Endothelial cell of umbilical vein (primary cell): ENCODE data around the gene NEDD1. TPM values are rescaled to one million over a fixed set of nuclear protein-coding genes. Genes with fewer than 3 reads are reported as not detected.

ENCODE experiments used
- BruUV-seq: library from RNA; stranded (reverse); fragments of 400-500 nt; replicated peaks from 2 replicates; lab custom pipeline; 2021; lab: Mats Ljungman, UMichigan
- CTCF ChIA-PET: fragments of 300-600, 350-600 bp; sonication (Branson Sonifier 250); formaldehyde crosslinking; loops from one replicate; lab custom pipeline; 2021; ENCODE audit warnings: antibody characterized with exemption, inconsistent platforms; lab: Charles Lee
- POLR2A ChIA-PET: fragments of 300-600, 350-600 bp; sonication (Branson Sonifier 250); formaldehyde crosslinking; loops from one replicate; lab custom pipeline; 2021; ENCODE audit warnings: antibody characterized with exemption, inconsistent platforms; lab: Charles Lee
- DNase-seq: peaks from one replicate; pipeline ENCODE4 v3.0.0-alpha.2; 2011; ENCODE audit warnings: low read depth, low spot score
- FAIRE-seq: peaks from 2 replicates; lab custom pipeline; 2011; peaks lifted over from hg19 to GRCh38; lab: Jason Lieb, UNC
- H2AFZ ChIP-seq: 2 replicates; pipeline ENCODE4 v1.6.0; 2012; ENCODE audit warnings: low read depth, low read length, control low read depth, inconsistent platforms
- H3K27ac ChIP-seq: 2 replicates; pipeline ENCODE4 v1.5.1; 2011; ENCODE audit warnings: low read depth, mild to moderate bottlenecking, control low read depth, low read length, moderate library complexity; ENCODE audit not compliant: insufficient read depth
- H3K27me3 ChIP-seq, 2 experiments: 2 replicates each; pipeline versions ENCODE4 v1.6.0 to v1.6.1; 2011; ENCODE audit warnings: low read length in 2 of 2, mixed read lengths in 1 of 2; ENCODE audit not compliant: control insufficient read depth in 2 of 2, insufficient read depth in 2 of 2
- H3K36me3 ChIP-seq, 2 experiments: 2 replicates in 1 of 2; 3 replicates in 1 of 2; pipeline ENCODE4 v1.5.1; 2011; ENCODE audit warnings: low read length in 2 of 2, mild to moderate bottlenecking in 1 of 2, moderate library complexity in 1 of 2; ENCODE audit not compliant: control insufficient read depth in 2 of 2, insufficient read depth in 2 of 2; ENCODE audit errors: extremely low read depth in 1 of 2
- H3K4me1 ChIP-seq: 3 replicates; pipeline ENCODE4 v1.5.1; 2011; ENCODE audit warnings: mild to moderate bottlenecking, low read length; ENCODE audit not compliant: control insufficient read depth, insufficient read depth; ENCODE audit errors: extremely low read depth
- H3K4me2 ChIP-seq: 2 replicates; pipeline ENCODE4 v1.6.1; 2011; ENCODE audit warnings: low read length, control low read depth, mixed read lengths; ENCODE audit not compliant: insufficient read depth
- H3K4me3 ChIP-seq, 3 experiments: fragments of 200-600 bp in 1 of 3; sonication (generic), shearing (Covaris generic) in 1 of 3; replicated peaks in 1 of 3; 2 replicates each; pipeline ENCODE4 v1.5.1; 2011 to 2016; ENCODE audit warnings: control low read depth in 3 of 3, low read length in 3 of 3, mild to moderate bottlenecking in 2 of 3, inconsistent platforms in 1 of 3, low read depth in 1 of 3, moderate library complexity in 1 of 3; ENCODE audit not compliant: insufficient read depth in 1 of 3
- H3K79me2 ChIP-seq: 2 replicates; pipeline ENCODE4 v1.6.0; 2012; ENCODE audit warnings: low read length, inconsistent platforms; ENCODE audit not compliant: control insufficient read depth, insufficient read depth
- H3K9ac ChIP-seq: replicated peaks from 2 replicates; pipeline ENCODE3; 2011; ENCODE audit warnings: low read length, control low read depth; ENCODE audit not compliant: insufficient read depth; ENCODE audit errors: extremely low read depth
- H3K9me1 ChIP-seq: replicated peaks from 3 replicates; pipeline ENCODE4 v1.6.0; 2011; ENCODE audit warnings: mild to moderate bottlenecking, low read length; ENCODE audit not compliant: control insufficient read depth, insufficient read depth; ENCODE audit errors: extremely low read depth
- H3K9me3 ChIP-seq: replicated peaks from 2 replicates; pipeline ENCODE4 v1.5.1; 2012; ENCODE audit warnings: low read length, inconsistent platforms; ENCODE audit not compliant: control insufficient read depth, insufficient read depth
- H4K20me1 ChIP-seq: replicated peaks from 2 replicates; pipeline ENCODE3; 2011; ENCODE audit warnings: mild to moderate bottlenecking, low read length; ENCODE audit not compliant: control insufficient read depth, insufficient read depth; ENCODE audit errors: extremely low read depth
- CTCF ChIP-seq, 2 donors: IDR thresholded peaks; 1 replicate in 1 of 2; 2 replicates in 1 of 2; pipeline ENCODE4 v1.5.1; 2011; ENCODE audit warnings: low read length in 2 of 2, mild to moderate bottlenecking in 2 of 2, moderate library complexity in 2 of 2, control low read depth in 1 of 2, inconsistent platforms in 1 of 2, low read depth in 1 of 2; ENCODE audit not compliant: insufficient read depth in 1 of 2; ENCODE audit errors: extremely low read depth in 1 of 2
- EZH2 ChIP-seq: IDR thresholded peaks from 2 replicates; pipeline ENCODE4 v1.6.1; 2012; ENCODE audit warnings: borderline replicate concordance, low read depth, mild to moderate bottlenecking, moderate library complexity, low read length, inconsistent platforms; ENCODE audit not compliant: severe bottlenecking
- FOS ChIP-seq: IDR thresholded peaks from 2 replicates; pipeline ENCODE4 v1.6.1; 2011; ENCODE audit warnings: mild to moderate bottlenecking, low read length, moderate library complexity, borderline replicate concordance; ENCODE audit not compliant: insufficient read depth
- GATA2 ChIP-seq: IDR thresholded peaks from 2 replicates; pipeline ENCODE4 v1.7.0; 2011; ENCODE audit warnings: low read depth, mild to moderate bottlenecking, moderate library complexity, mixed read lengths, low read length; ENCODE audit not compliant: insufficient read length, insufficient read depth
- JUN ChIP-seq: IDR thresholded peaks from 2 replicates; pipeline ENCODE4 v1.6.1; 2011; ENCODE audit warnings: borderline replicate concordance, low read depth; ENCODE audit not compliant: insufficient read length, insufficient read depth
- MAX ChIP-seq: IDR thresholded peaks from 2 replicates; pipeline ENCODE4 v1.6.1; 2011; ENCODE audit not compliant: insufficient read depth, insufficient read length
- MYC ChIP-seq: IDR thresholded peaks from one replicate; pipeline ENCODE4 v1.6.1; 2011; ENCODE audit warnings: mild to moderate bottlenecking, low read depth, low read length
- POLR2A ChIP-seq: IDR thresholded peaks from 2 replicates; pipeline ENCODE4 v1.6.1; 2012; ENCODE audit warnings: low read depth, mild to moderate bottlenecking, control low read depth, low read length
- POLR2AphosphoS5 ChIP-seq: IDR thresholded peaks from 2 replicates; pipeline ENCODE4 v1.6.1; 2012; ENCODE audit warnings: low read depth, mild to moderate bottlenecking, control low read depth, low read length, moderate library complexity; ENCODE audit not compliant: insufficient read depth
- dilution Hi-C: fragments of 300-500 bp; cut with MboI; formaldehyde crosslinking; loops from one replicate; pipeline ENCODE4 v1.15.0; 2019; ENCODE audit warnings: low sequenced_read_pairs; ENCODE audit not compliant: extremely low pct_ligation_motif_present
- intact Hi-C: fragments of 100-400 bp; cut with micrococcal nuclease; formaldehyde crosslinking; loops from one replicate; pipeline ENCODE4 v1.10.0; 2022
- polyA plus RNA-seq, 4 experiments: library from polyadenylated mRNA; depleted of rRNA in 3 of 4; stranded (reverse) in 3 of 4; unstranded in 1 of 4; fragments of >200 nt; gene quantifications; 2 replicates each; pipeline versions ENCODE4 v1.2.1 to v1.2.3, GENCODE V29; 2011 to 2012; ENCODE audit warnings: missing spikeins in 1 of 4
- total RNA-seq: library from RNA; stranded (reverse); gene quantifications from 2 replicates; pipeline ENCODE4 v1.2.3, GENCODE V29; 2021

Gene NEDD1
- total and polyA plus RNA-seq, 2 donors (not counting 3 experiments of a cell fraction or from before 2014, with no cell fraction given) = 9.8 to 25.4 TPM

- Histone ChIP-seq H3K27me3 (no peaks in the 10 kb centered on the region), H3K9ac (no peak overlapping the region), H3K4me2 (no peak overlapping the region), H3K4me1 (peaks cover 16% of the 10 kb centered on the region), H3K79me2 (no peaks in the 10 kb centered on the region), H2AFZ (no peak overlapping the region), H3K9me1 (no peaks in the 10 kb centered on the region), H3K4me3 (no peak overlapping the region), H4K20me1 (no peaks in the 10 kb centered on the region), H3K36me3 (no peaks in the 10 kb centered on the region), H3K27ac (peak overlapping the region; percentile 63), H3K9me3 (no peaks in the 10 kb centered on the region)
- ChIA-PET POLR2A (no interaction called here), CTCF (no interaction called here)
- DNase-seq (no peak), FAIRE-seq (no peak)
- dilution Hi-C loops (no loop called here), intact Hi-C loops (no loop called here)
- no peak for TF ChIP-seq GATA2
- TF ChIP-seq EZH2 = no peak
- TF ChIP-seq JUN = no peak
- no peak for TF ChIP-seq MAX
- no peak for TF ChIP-seq POLR2AphosphoS5
- TF ChIP-seq MYC = no peak
- TF ChIP-seq POLR2A = no peak
- TF ChIP-seq FOS = no peak
- no peak for TF ChIP-seq CTCF (IDR thresholded peaks at IDR 0.05; ENCODE audit: extremely low read depth in 1 of 2, insufficient read depth in 1 of 2, low read depth in 1 of 2, low read length in 2 of 2)
- BruUV-seq = no TSS peak
These were observed 16.7 kb upstream of the NEDD1 start for GRCh38 chr12:96890331-96890730.
